ENCODE results near the gene LPAR2. TPM values are rescaled to one million over a fixed set of nuclear protein-coding genes. Genes with fewer than 3 reads are reported as not detected.

LPAR2 gene
- polyA plus RNA-seq, 2 of the 4 experiments (the other 2 are of a cell fraction), result 1.5 to 3.8 TPM

- TF ChIP-seq ZFP36 (IDR thresholded peaks at IDR 0.05; ENCODE audit: borderline replicate concordance, partially characterized antibody), result no peak
These were observed 17.3 kb upstream of the LPAR2 start (continued) for GRCh38 chr19:19645233-19645870.

- Histone ChIP-seq H3K9me3 (no peaks in the 10 kb centered on the region), H3K27ac (peak overlapping the region in 1 of 2 experiments; percentile 93; a peak in 4 of 6 replicates), H3K4me2 (peak overlapping the region; percentile 97), H3K4me1 (0 out of 3 replicates have a peak, but pooled peaks cover 3% of the 10 kb centered on the region), H3K4me3 (peak overlapping the region; percentile 62; the same call in 2 of the 3 replicates)
- TF ChIP-seq RAD21 (conservative IDR thresholded peaks at IDR 0.05 in 1 of 2, IDR thresholded peaks at IDR 0.05 in 1 of 2), result no peak
- peak; percentile 10; the same call in 2 of the 3 replicates for TF ChIP-seq CTCF (IDR thresholded peaks at IDR 0.05)
- ChIA-PET POLR2A (no interaction called here), CTCF (interaction anchor here (0.6 to 2.8 kb wide), 22 partner anchors 10 to 237 kb away, joined by 3 to 28 read pairs (median 6); partner anchors contain the start of genes LPAR2, NDUFA13 and YJEFN3)
- DNase-seq (ENCODE audit: low read depth in 1 of 2, low spot score in 1 of 2) (no peak), ATAC-seq (no peak), FAIRE-seq (no peak)
- WGBS (ENCODE audit: missing lambda C conversion rate), result 0% methylated on average over 3 of the region's 5 CpGs
These were observed 16.0 kb upstream of the LPAR2 start for GRCh38 chr19:19644054-19644388.

- WGBS (ENCODE audit: missing lambda C conversion rate), result 0% methylated on average over 2 of the region's 50 CpGs
- Histone ChIP-seq H3K4me1 (0 out of 3 replicates have a peak, but pooled peaks cover 3% of the 10 kb centered on the region), H3K9me3 (no peaks in the 10 kb centered on the region), H3K4me3 (peak within 1 kb of the TSS; percentile 62), H3K27ac (peak within 1 kb of the TSS; percentile 67 to 93), H3K4me2 (peak within 1 kb of the TSS; percentile 97)
- FAIRE-seq (no peak), ATAC-seq (peak; percentile 80 to 87), DNase-seq (ENCODE audit: low read depth in 1 of 2, low spot score in 1 of 2) (peak; percentile 44 to 55)
- ChIA-PET POLR2A (no interaction called here), CTCF (interaction anchor here (0.6 to 2.8 kb wide), 22 partner anchors 9 to 237 kb away, joined by 3 to 28 read pairs (median 6); partner anchors contain the start of genes LPAR2, NDUFA13 and YJEFN3)
- TF ChIP-seq ESRRA (IDR thresholded peaks at IDR 0.05; ENCODE audit: borderline replicate concordance, low read length), result no peak
- peak; percentile 28; the same call in 1 of the 2 replicates for TF ChIP-seq PHF8 (IDR thresholded peaks at IDR 0.05; ENCODE audit: borderline replicate concordance, low read depth)
- TF ChIP-seq RCOR1 (IDR thresholded peaks at IDR 0.05; ENCODE audit: low read depth, low read length), result no peak
- TF ChIP-seq HOXA7 (CRISPR knock-in tag; IDR thresholded peaks at IDR 0.05), result no peak
- no peak for TF ChIP-seq NFE2L2 (conservative IDR thresholded peaks at IDR 0.05; ENCODE audit: low read length)
- TF ChIP-seq RAD21 (conservative IDR thresholded peaks at IDR 0.05 in 1 of 2, IDR thresholded peaks at IDR 0.05 in 1 of 2), result peak; percentile 73
- no peak for TF ChIP-seq FOSB (CRISPR knock-in tag; IDR thresholded peaks at IDR 0.05)
- no peak for TF ChIP-seq BHLHE40 (IDR thresholded peaks at IDR 0.05; ENCODE audit: low read depth, low read length)
- peak; percentile 62 for TF ChIP-seq SMC3 (IDR thresholded peaks at IDR 0.05)
- TF ChIP-seq ZFP36 (IDR thresholded peaks at IDR 0.05; ENCODE audit: borderline replicate concordance, partially characterized antibody), result no peak
- no peak for TF ChIP-seq SREBF2 (IDR thresholded peaks at IDR 0.05)
- TF ChIP-seq MAZ (IDR thresholded peaks at IDR 0.05; ENCODE audit: borderline replicate concordance, low read depth, low read length), result no peak
- no peak for TF ChIP-seq EHMT2 (IDR thresholded peaks at IDR 0.05; ENCODE audit: low read depth)
- TF ChIP-seq CHD2 (IDR thresholded peaks at IDR 0.05; ENCODE audit: low read length, partially characterized antibody), result no peak
- TF ChIP-seq POLR2A (IDR thresholded peaks at IDR 0.05; ENCODE audit: low read length), result peak; percentile 47
- TF ChIP-seq BCL3 (IDR thresholded peaks at IDR 0.05), result no peak
- no peak for TF ChIP-seq TP53 (CRISPR knock-in tag; IDR thresholded peaks at IDR 0.05)
- no peak for TF ChIP-seq HOXB13 (CRISPR knock-in tag; IDR thresholded peaks at IDR 0.05; ENCODE audit: low read depth)
- TF ChIP-seq CHD4 (IDR thresholded peaks at IDR 0.05; ENCODE audit: borderline replicate concordance), result no peak
- TF ChIP-seq CBX2 (IDR thresholded peaks at IDR 0.05; ENCODE audit: borderline replicate concordance, low read depth), result no peak
- TF ChIP-seq CEBPB (IDR thresholded peaks at IDR 0.05), result no peak
- TF ChIP-seq RARB (CRISPR knock-in tag; IDR thresholded peaks at IDR 0.05), result no peak
- TF ChIP-seq POLR2AphosphoS2 (conservative IDR thresholded peaks at IDR 0.05; ENCODE audit: low read length), result no peak
- peak; percentile 70 for TF ChIP-seq CTCF (IDR thresholded peaks at IDR 0.05)
- TF ChIP-seq ELK1 (IDR thresholded peaks at IDR 0.05; ENCODE audit: low read depth, low read length), result no peak
- TF ChIP-seq ZC3H11A (IDR thresholded peaks at IDR 0.05), result no peak
These were observed 15.4 kb upstream of the LPAR2 start, which contains the start of gene GMIP for GRCh38 chr19:19643158-19644053. Gene GMIP (minus strand): TSS chr19:19643657. CDS start chr19:19643529, 128 bp downstream.

All from A549 (cell line).